ENCODE measurements around the gene TBCC. TPM values are rescaled to one million over a fixed set of nuclear protein-coding genes. Genes with fewer than 3 reads are reported as not detected.
A peak's percentile ranks its signal among the peaks of the same experiment; 100 is the strongest.
"Not testable (repeated sequence)": the region's sequence is repeated elsewhere in the genome, so short reads cannot be mapped to it uniquely, and the experiment has no call there.

The TBCC gene
- total RNA-seq, 1 experiment from 2014 or later, result 38.0 TPM

GRCh38 chr6:42781546-42781795, 35.6 kb upstream of the TBCC start:
- Histone ChIP-seq H3K27ac (peak overlapping the region; percentile 97), H3K4me3 (peak overlapping the region; percentile 86), H3K9me3 (replicated peaks) (no peaks in the 10 kb centered on the region), H3K36me3 (no peaks in the 10 kb centered on the region), H3K27me3 (no peaks in the 10 kb centered on the region), H3K4me1 (peaks cover 2% of the 10 kb centered on the region; the same call in 1 of the 2 replicates)
- peak; percentile 20 to 43 for DNase-seq

- no peak for DNase-seq
- Histone ChIP-seq H3K36me3 (no peaks in the 10 kb centered on the region), H3K9me3 (replicated peaks) (no peaks in the 10 kb centered on the region), H3K27ac (no peak overlapping the region), H3K4me1 (no peaks in the 10 kb centered on the region; the same call in 1 of the 2 replicates), H3K27me3 (no peaks in the 10 kb centered on the region), H3K4me3 (no peak overlapping the region)
Measured at GRCh38 chr6:42779521-42779920, 33.6 kb upstream of the TBCC start.

GRCh38 chr6:42778122-42778521, 32.2 kb upstream of the TBCC start:
- no peaks in the 10 kb centered on the region for H3K36me3 ChIP-seq
- no peaks in the 10 kb centered on the region for H3K9me3 ChIP-seq (replicated peaks)
- no peak for DNase-seq
- H3K27me3 ChIP-seq, result no peaks in the 10 kb centered on the region
- no peak overlapping the region for H3K27ac ChIP-seq
- H3K4me1 ChIP-seq, result no peaks in the 10 kb centered on the region; the same call in 1 of the 2 replicates
- no peak overlapping the region for H3K4me3 ChIP-seq

GRCh38 chr6:42777126-42777822, 31.4 kb upstream of the TBCC start:
- no peaks in the 10 kb centered on the region for H3K9me3 ChIP-seq (replicated peaks)
- no peak overlapping the region for H3K27ac ChIP-seq
- H3K4me3 ChIP-seq, result no peak overlapping the region
- no peak for DNase-seq
- H3K4me1 ChIP-seq, result no peaks in the 10 kb centered on the region; the same call in 1 of the 2 replicates
- no peaks in the 10 kb centered on the region for H3K27me3 ChIP-seq
- no peaks in the 10 kb centered on the region for H3K36me3 ChIP-seq

DNA sequence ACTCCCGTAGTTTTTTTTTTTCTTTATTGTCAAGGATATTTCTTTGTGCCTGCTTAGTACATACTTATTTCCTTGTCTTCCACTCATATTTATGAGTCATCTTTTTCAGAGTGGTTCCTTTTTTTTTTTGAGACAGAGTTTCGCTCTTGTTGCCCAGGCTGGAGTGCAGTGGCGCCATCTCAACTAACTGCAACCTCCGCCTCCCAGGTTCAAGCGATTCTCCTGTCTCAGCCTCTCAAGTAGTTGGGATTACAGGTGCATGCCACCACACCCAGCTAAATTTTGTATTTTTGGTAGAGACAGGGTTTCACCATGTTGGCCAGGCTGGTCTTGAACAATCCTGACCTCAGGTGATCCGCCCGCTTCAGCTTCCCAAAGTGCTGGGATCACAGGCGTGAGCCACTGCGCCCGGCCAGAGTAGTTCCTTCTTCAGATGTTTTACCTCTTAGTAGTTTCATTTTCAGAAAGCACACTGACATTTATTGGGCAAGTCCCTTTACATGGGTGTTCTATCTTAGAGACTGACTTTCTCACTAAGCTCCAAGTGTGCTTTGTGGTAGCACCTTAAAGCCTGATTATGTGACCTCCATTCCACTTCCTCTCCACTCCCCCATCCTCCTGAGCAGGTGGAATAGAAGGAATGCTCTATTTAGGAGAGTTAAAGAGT, 29.1 kb upstream of the TBCC start:
- H3K4me1 ChIP-seq; H3K27ac ChIP-seq; H3K36me3 ChIP-seq; H3K27me3 ChIP-seq; DNase-seq; H3K9me3 ChIP-seq (replicated peaks); H3K4me3 ChIP-seq: not testable (repeated sequence)

- H3K27me3 ChIP-seq, result no peaks in the 10 kb centered on the region
- no peak for DNase-seq
- H3K4me3 ChIP-seq, result no peak overlapping the region
- H3K27ac ChIP-seq, result no peak overlapping the region
- H3K4me1 ChIP-seq, result no peaks in the 10 kb centered on the region
- no peaks in the 10 kb centered on the region for H3K9me3 ChIP-seq (replicated peaks)
- H3K36me3 ChIP-seq, result no peaks in the 10 kb centered on the region
Measured at GRCh38 chr6:42774201-42774600, 28.3 kb upstream of the TBCC start.

- Histone ChIP-seq H3K36me3 (no peaks in the 10 kb centered on the region), H3K27ac (no peak overlapping the region), H3K9me3 (replicated peaks) (no peaks in the 10 kb centered on the region), H3K27me3 (no peaks in the 10 kb centered on the region), H3K4me3 (no peak overlapping the region), H3K4me1 (no peaks in the 10 kb centered on the region)
- DNase-seq, result no peak
Measured at GRCh38 chr6:42771741-42772100, 25.8 kb upstream of the TBCC start.

GRCh38 chr6:42769836-42770235, 23.9 kb upstream of the TBCC start:
- H3K27me3 ChIP-seq, result no peaks in the 10 kb centered on the region
- no peak for DNase-seq
- H3K9me3 ChIP-seq (replicated peaks), result no peaks in the 10 kb centered on the region
- H3K36me3 ChIP-seq, result no peaks in the 10 kb centered on the region
- no peak overlapping the region for H3K27ac ChIP-seq
- H3K4me1 ChIP-seq, result no peaks in the 10 kb centered on the region
- no peak overlapping the region for H3K4me3 ChIP-seq

GRCh38 chr6:42769051-42769450, 23.1 kb upstream of the TBCC start:
- Histone ChIP-seq H3K4me3 (no peak overlapping the region), H3K36me3 (no peaks in the 10 kb centered on the region), H3K27me3 (no peaks in the 10 kb centered on the region), H3K4me1 (no peaks in the 10 kb centered on the region), H3K9me3 (replicated peaks) (no peaks in the 10 kb centered on the region), H3K27ac (no peak overlapping the region)
- no peak for DNase-seq

GRCh38 chr6:42766163-42766670, 20.3 kb upstream of the TBCC start:
- H3K9me3 ChIP-seq (replicated peaks), result no peaks in the 10 kb centered on the region
- no peak for DNase-seq
- H3K4me1 ChIP-seq, result no peaks in the 10 kb centered on the region
- H3K27ac ChIP-seq, result no peak overlapping the region
- no peaks in the 10 kb centered on the region for H3K36me3 ChIP-seq
- H3K27me3 ChIP-seq, result no peaks in the 10 kb centered on the region
- no peak overlapping the region for H3K4me3 ChIP-seq

DNA sequence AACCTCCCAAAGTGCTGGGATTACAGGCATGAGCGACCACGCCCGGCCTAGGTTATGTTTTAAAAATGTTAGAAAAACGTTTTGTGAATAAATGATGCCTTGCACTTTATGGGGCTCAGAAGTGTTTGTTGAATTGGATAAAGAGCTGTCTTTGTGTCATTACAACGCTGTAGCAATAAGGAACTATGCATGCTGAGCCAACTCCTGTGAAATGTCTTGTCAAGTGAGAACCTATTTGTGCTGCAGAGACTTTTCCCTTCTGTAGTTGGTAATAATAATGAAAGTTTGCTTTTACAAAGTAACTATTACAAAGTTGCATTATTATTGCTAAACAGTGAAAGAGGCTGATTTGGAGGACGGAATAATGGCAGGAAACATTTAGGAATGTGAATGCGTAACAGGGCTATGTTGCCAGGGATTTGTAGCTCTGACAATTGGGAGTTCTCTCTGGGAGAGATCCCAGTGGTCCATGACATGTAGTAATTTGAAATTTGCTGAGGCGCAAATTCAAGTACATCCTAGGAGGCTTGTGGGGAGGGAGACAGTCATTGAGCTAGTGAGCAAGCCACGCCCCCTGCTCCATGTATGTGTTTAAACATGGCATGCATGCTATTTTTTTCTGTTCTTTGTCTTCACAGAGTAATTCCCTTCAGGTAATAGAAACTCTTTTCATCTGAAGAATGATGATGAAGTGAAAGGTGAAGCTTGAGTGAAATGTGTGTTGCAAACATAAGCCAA, 19.2 kb upstream of the TBCC start:
- H3K9me3 ChIP-seq (replicated peaks), result no peaks in the 10 kb centered on the region
- no peaks in the 10 kb centered on the region for H3K4me1 ChIP-seq
- H3K4me3 ChIP-seq, result no peak overlapping the region
- no peak for DNase-seq
- no peaks in the 10 kb centered on the region for H3K27me3 ChIP-seq
- H3K27ac ChIP-seq, result no peak overlapping the region
- no peaks in the 10 kb centered on the region for H3K36me3 ChIP-seq

- DNase-seq, result no peak
- Histone ChIP-seq H3K4me3 (no peak overlapping the region), H3K36me3 (no peaks in the 10 kb centered on the region), H3K27ac (no peak overlapping the region), H3K4me1 (no peaks in the 10 kb centered on the region), H3K9me3 (replicated peaks) (no peaks in the 10 kb centered on the region), H3K27me3 (no peaks in the 10 kb centered on the region)
Measured at GRCh38 chr6:42762950-42763349, 17.0 kb upstream of the TBCC start.

GRCh38 chr6:42762426-42762859, 16.5 kb upstream of the TBCC start:
- DNase-seq, result no peak
- H3K4me3 ChIP-seq, result no peak overlapping the region
- H3K27ac ChIP-seq, result no peak overlapping the region
- no peaks in the 10 kb centered on the region for H3K27me3 ChIP-seq
- no peaks in the 10 kb centered on the region for H3K9me3 ChIP-seq (replicated peaks)
- no peaks in the 10 kb centered on the region for H3K4me1 ChIP-seq
- no peaks in the 10 kb centered on the region for H3K36me3 ChIP-seq

DNA sequence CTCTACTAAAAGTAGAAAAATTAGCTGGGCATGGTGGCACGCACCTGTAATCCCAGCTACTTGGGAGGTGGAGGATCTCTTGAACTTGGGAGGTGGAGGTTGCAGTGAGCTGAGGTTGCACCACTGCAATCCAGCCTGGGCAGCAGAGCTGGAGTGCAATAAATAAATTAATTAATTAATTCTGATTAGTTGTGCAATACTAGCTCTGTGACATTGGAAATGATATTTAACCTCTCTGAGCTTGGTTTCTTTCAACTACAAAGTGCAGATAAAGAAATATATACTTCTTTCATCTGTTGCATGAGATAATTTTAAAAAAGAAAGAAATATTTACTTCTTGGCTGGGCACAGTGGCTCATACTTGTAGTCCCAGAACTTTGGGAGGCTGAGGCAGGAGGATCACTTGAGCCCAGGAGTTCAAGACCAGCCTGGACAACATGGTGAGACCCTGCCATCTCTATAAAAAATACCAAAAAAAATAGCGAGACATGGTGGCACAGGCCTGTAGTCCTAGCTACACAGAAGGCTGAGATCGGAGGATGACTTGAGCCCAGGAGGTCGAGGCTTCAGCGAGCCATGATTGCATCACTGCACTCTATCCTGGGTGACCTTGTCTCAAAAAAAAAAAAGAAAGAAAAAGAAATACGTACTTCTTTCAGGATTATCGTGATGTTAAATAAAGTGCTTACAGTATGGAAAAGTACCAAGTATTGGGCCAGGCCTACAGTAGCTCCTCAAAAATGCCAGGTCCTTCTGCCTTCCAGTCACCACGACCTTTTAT, 15.6 kb upstream of the TBCC start:
- H3K4me3 ChIP-seq, result no peak overlapping the region
- H3K36me3 ChIP-seq, result no peaks in the 10 kb centered on the region
- no peak for DNase-seq
- H3K9me3 ChIP-seq (replicated peaks), result no peaks in the 10 kb centered on the region
- H3K4me1 ChIP-seq, result no peaks in the 10 kb centered on the region
- H3K27me3 ChIP-seq, result no peaks in the 10 kb centered on the region
- H3K27ac ChIP-seq, result no peak overlapping the region
